GM21423 (cell line): ENCODE results near the gene HCN4.

Experiments
- ATAC-seq: cut with Tn5 transposase; IDR thresholded peaks from one replicate; pipeline ENCODE4 v1.9.1; 2021; ENCODE audit warnings: mild to moderate bottlenecking, moderate library complexity; ENCODE audit not compliant: unreplicated experiment

The HCN4 gene

DNA sequence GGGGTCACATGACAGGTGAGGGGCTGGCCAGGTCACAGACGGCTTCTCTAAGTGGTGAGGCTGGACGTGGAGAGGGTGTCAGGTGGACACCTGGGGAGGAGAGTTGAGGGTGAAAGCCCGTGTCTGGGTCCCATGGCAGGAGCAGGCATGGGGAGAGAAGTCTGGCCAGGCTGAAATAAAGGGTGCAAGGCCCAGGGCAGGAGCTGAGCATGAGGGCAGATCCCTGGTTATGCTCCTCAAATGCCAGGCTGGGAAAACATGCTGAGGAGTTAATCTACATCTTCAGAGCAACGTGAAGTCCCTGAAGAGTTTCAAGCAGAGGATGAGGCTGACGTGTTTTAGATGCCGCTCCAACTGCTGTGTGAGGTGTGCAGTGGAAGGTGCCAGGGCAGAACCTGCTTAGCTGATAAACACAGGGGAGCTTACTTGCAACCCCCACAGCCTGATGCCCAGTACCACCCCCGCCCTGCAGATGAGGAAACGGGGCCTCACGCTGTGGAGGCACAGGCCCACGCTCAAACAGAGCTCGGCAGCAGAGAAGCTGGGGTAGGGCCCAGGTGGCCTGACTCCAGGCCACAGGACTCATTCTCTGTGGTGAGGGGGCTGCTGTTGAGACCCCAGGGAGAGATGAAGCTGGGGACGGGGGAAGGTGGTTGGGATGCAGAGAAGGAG, 40.5 kb downstream of the HCN4 start:
- no peak for ATAC-seq

DNA sequence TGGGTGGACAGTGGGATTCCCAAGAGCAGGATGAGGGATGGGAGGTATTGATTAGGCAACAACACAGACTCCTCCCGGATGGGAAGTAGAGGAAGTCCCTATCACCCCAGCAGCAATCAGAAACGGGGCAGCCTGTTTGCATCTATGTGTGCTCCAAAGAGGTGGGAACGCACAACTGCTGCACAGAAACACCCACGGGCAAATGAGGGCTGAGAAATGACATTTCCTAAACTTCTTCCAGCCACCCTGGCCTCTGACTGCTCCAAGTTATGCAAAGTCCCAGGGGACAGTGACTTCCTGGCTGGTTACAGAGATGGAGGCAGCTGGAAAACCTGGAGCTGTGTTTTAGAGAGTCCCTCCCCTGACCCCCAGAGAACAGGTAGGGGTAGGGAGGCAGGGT, 42.6 kb downstream of the HCN4 start:
- no peak for ATAC-seq

DNA sequence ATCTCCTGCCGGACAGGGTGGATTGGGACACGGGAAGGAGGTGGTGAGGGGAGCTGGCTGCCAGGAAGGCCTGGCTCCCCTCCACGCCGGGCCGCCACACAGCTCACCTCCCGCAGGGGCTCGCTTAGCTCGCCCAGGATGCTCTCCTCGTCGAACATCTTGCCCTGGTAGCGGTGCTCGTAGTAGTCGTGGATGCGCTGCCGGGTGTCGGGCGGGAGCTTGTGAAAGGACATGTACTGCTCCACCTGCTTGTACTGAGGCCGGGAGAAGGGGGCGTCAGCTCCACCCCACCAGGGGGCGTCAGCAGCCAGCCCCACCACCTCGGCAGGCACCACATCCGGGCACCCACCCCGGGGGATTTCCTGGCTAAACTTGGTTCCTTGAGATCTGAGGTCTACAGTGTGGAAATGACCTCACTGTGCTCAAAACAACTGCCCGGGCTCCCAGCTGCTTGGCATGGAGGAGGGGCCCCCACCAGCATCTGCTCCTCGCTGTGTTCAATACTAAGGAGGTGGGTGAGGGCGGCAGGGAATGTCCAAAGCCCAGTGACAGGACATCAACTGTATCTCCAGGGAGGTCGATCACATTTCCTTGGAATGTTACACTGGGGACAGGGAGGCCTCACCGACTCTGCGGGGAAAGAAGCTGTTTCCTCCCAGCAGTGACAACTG, 43.4 kb downstream of the HCN4 start:
- no peak for ATAC-seq

DNA sequence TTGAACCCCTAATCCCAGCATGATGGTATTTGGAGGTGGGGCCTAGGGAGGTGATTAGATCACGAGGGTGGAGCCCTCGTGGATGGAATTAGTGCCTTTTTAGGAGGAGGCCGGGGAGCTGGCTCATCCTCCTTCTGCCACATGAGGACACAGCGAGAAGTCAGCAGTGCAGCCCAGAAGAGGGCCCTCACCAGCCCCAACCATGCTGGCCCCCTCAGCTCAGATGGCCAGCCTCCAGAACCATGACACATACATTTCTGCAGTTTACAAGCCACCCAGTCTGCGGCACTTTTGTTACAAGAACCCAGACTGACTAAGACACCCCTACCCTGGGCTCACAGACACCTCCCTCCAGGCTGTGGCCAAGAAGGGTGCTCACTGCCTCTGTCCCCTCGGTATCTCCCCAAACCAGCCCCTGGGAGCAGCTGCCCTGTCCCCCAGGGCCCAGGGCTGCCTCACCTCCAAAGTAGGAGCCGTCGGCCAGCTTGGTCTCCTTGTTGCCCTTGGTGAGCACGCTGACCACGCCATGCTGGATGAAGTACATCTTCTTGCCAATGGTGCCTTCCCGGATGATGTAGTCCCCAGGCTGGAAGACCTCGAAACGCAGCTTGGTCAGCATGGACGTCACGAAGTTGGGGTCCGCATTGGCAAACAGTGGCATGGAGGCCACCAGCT, 44.1 kb downstream of the HCN4 start:
- ATAC-seq: no peak

DNA sequence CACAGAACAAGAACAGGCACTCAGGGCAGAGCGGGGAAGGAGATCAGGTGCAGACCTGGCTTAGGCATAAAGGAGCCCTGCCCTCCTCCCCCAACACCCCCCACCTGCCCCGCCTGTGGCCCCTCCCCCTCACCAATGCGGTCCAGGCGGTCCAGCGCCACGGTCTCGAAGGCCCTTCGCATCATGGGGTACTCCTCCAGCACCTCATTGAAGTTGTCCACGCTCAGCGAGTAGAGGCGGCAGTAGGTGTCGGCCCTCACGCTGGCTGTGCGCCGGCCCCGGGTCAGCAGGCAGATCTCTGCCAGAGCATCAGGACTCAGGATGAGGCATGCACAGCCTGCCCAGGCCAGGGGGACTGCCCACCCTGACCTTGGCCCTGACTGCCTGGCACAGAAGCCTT, 44.8 kb downstream of the HCN4 start:
- ATAC-seq: no peak

DNA sequence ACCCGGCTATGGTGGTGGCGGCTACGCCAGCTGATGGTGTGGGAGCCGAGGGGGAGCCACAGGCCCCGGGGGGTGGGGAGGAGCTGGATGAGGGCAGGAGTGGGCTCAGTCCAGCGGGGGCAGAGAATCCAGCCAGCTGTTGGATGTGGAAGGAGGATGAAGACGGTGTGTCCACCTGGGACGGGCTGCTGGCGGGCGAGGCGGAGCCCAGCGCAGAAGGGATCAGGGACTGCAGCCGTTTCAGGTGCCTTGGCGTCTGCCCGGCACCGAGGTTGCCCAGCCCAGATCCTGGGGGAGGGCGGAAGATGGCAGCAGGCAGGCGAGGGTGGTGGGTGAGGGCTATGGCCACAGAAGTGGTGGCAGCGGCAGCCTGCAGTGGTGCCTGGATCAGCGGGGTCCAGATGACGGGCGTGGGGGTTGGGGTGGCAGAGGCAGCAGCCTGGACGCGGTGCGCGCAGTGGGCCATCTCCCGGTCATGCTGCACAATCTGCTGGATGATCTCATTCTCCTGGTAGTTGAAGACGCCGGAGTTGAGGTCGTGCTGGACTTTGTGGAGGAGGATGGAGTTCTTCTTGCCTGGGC, 45.3 kb downstream of the HCN4 start:
- ATAC-seq: no peak

DNA sequence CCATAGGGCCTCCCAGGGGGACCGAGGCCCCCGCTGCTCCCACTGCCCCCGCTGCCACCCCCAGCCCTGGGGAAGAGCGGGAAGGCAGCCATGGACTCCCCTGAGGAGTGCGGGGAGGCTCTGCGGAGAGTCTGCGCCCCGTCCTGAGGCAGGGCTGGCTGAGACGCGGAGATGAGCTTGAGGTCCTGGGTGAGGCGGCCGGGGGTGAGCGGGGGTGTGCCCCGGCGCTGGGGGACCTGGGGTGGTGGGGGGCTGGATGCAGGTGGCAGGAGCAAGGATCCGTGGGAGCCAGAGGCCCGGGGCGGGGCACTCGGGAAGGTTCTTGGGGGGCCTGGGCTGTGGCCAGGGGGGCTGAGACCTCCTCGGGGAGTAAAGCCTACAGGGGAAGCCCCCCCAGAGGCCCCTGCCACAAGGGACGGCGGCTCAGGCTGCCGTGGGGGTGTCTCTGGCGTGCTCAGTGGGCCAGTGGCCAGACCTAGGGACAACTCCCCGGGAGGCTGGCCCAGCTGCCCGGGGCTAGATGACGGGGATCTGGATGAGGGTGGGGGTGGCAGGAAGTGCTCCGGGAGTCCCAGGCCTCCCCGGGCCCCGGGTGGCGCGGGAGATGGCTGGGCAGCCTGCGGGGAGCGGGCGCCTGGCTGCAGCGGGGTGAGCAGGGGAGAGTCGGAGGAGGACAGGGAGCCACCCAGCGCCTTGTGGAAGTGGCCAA, 45.9 kb downstream of the HCN4 start:
- no peak for ATAC-seq

DNA sequence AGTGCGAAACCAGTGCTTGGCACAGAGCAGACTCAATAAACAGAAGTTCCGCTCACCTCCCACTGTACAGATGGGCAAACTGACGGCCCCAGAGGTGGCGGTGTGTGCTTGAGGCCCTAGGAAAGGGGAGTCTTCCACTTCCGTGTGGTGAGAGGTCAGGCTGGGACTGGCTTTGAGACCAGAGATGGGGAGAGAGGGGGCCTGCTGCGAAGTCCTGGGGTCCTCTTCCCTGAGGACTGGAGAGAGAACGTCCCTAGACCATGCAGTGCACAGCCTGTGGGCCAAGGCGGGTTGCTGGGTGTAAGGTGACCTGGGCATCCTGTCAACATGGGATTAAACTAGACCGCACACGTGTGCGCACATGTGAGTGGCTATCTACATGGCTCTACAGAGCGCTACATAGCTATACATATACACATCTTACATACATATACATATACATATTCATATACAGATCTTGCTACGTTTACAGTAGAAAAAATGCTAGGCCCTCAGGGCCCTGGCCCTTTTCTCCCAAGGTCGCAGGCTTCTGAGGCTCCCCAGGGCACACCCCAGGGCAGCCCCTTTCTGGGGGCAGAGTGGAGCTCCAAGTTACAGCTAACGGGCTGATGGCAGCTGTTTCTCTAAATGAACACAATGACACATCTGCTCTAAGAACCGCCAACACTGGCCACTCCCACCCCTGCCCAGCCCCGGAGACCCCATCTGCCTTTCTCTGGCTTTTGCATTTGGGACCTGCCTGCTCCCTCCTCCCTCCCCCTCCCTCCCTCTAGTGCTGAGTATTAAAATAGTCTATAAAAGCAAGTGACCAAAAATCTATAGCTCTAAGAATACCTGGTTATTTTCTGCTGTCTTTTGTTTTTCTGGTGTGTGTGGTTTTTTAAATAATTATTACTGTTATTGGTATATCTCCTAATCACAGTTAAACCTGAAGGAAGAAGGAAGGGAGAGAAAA, 47.0 kb downstream of the HCN4 start:
- no peak for ATAC-seq

DNA sequence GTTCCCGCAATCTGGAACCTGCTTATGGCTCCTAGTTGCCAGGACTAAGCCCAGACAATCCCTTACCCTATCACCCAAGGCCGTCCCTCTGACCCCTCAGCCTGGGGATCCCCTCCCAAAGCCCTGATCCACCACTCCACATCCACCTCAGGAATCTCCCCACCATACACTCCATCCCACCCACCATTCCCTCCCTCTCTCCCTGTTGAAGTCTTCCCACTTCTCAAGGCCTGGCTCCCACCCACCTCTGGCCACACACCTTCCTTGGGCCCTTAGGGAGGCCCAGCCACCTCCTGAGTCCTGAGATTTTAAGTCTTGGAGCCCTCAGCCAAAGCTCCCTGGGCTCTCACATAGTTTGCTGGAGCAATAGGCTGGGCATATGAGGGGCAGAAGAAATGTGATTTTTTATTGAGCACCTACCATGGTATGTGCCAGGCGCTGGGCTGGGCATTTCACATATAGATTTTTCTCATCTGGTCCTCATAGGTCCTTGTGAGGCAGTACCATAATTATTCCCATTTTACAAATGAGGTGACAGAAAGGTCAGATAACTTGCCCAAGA, 48.1 kb downstream of the HCN4 start:
- no peak for ATAC-seq

DNA sequence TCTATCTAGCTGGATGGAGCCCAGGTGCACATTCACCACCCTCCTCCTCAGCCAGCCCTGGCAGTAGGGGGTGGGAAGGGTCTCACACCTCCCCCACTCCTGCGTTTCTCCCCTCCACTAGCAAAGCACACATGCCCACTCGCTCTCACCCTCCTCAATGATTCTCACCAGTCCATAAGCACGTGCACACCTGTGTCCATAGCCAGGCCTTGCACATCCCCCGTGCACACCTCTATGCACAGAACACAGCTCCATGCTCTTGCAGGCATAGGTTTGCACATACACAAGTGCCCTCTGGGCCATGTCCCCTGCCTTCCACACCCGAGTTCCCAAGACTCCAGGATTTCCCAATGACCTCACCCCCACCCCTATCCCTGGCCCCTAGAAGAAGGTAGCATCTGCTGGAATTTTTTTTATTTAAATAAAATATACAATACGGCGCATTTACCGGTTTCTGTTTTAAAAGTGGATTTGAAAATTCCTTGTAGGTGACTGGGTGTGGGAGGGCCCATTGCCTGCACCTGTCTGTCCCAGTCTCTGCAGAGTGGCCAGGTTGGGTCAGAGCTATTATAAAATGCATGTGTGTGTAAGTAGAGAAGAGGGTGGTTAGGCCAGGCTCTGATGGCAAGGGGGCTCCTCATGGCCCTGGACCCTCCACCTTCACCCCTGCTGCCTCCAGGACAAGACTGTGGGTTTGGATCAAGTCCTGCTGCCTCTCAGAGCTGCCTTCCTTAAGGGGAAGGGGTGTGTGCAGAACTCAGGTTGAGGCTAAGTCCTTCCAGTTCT, 49.1 kb downstream of the HCN4 start:
- ATAC-seq: no peak

DNA sequence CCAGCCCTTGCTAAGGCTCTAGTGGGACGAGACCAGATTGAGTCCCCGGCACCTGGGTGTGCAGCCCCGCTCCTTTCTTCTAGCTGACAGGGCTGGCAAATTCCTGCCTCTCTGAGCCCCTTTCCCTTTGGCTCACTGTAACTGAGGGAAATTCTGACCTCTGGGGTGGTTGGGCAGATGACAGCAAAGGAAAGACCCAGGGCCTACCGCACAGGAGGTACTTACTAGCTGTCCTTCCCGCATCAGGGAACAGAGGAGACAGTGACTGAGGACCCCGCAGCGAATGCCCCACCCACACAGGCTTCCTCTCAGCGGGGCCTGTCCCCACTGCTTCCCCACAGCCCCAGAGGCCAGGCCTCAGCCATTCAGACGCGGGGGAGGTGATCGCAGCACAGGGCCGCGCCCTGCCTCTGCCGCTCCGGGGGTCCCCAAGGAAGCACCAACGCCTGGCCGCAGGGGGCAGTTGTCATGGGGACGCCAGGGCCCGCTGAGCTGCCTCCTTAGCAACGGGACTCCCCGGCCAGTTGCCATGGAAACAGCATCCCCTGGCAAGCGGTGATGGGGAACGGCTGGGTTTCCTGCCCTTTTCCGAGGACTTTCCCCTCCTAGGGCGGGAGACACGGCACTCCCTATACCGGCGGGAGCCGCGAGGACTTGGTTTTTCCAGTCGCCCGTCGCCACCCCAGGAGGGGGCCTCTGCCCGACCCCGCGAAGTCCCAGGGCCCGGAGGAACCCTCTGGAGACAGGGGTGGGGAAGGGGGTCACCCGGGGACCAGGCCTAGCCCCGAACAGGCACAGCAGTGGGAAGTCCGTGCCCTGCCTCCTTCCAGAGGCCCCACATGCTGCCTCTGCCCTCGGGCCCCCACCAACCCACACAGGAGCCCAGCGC, 50.1 kb downstream of the HCN4 start:
- no peak for ATAC-seq

DNA sequence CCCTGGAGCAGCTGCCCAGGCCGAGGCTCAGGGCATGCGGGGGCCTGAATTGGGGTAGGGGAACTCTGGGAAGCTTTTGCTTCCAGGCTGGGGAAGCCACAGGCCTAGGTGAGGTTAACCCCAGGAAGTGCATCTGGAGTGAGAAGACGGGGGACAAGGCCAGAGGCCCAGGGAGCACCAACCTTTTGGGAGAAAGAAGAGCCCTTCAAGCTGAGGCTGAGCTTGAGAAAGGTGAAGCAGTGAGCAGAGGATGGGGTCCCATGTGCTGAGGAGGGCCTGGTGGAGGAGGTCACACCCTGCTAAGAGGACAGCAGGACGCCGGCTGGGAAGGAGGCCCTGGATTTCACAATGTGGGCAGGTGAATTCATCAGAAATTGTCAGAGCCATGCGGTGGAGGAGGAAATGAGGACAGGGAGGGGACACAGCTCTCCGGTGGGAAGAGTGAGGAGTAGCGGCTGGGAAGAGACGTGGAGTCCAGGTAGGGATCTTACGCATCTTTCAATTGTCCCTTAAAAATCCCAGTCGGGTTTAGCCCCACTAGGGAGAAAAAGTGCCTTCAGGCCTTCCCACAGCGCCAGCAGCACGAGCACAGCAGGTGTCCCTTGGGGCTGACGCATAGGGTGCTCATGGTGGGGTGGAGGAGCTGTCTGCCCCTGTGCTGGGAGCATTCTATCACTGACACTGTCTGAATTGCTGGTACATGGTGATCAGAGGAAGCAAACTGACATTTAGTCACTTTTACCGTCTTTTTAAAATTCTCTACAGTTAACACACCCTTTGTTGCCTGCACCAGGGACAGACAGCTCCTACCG, 50.9 kb downstream of the HCN4 start:
- no peak for ATAC-seq

DNA sequence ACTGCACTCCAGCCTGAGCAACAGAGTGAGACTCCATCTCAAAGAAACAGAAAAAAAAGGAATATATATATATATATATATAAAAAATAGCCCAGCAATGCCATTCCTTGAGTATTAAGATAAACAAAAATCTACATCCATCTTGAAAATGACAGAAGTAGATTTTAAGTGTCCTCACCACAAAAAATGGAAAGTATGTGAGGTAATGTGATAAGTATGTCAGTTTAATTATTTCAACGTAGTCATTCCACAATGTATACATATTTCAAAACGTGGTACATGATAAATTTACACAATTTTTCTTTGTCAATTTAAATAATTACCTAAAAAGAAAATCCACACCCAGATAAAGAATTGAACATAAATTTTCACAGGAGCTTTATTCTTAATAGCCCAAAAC, 54.9 kb downstream of the HCN4 start:
- no peak for ATAC-seq

DNA sequence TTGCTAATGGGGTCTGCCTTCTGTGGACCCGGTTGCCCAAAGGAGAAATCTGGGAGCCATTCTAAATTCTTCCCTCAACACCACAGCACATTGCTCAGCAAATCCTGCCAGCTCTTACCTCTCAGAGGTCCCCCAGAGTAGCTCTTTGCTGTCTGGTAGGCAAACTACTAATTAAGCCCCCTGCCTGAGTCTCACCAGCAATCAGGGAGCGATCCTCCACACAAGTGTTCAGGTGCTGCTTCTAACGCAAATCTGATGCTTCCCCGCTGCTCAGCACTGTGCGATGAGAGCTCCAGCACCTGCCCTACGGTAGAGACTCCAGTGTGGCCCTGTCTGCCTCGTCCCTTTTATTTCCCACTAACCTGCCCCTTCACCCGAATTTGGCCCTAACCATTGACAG, 60.5 kb downstream of the HCN4 start:
- ATAC-seq: no peak

DNA sequence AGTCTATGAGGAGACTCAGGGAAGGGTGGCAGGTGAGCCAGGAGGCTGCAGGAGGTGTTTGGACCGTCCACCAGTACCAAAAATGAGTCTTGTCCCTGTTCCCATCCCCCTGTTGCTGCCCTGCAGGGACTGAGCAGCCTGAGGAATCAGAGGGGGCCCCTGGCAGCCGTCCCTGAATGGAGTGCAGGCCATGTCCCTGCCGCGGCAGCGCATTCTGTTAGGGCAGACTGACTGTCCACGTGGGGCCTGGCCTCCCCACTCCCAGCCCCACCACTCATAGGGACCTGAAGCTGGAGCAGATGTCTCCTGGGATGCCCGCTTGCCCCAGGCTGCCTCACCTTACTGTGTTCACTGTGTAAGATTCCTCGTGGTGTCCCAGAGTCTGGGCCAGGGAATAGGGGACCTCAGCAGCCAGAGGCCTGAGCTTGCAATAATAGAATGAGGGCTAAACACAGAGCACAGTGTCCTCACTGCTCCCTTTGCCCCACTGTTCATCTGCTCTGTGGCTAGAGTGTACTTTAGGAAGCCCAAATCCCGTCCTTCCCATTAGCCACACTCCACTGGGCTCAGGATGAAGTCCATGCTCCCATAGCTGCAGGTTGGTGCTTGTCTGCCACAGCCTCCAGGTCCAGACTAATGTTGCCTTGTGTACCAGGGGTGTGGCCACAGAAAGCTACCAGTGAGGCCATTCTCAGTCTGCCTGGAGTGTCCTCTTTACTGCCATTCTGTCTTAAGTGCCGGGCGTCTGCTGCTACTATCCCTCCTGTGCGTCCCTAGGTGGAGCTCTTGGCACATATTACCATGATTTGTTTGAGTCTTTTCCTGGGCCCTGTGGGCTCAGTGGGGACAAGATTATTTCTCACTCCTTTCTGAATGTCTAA, 63.2 kb downstream of the HCN4 start:
- no peak for ATAC-seq

DNA sequence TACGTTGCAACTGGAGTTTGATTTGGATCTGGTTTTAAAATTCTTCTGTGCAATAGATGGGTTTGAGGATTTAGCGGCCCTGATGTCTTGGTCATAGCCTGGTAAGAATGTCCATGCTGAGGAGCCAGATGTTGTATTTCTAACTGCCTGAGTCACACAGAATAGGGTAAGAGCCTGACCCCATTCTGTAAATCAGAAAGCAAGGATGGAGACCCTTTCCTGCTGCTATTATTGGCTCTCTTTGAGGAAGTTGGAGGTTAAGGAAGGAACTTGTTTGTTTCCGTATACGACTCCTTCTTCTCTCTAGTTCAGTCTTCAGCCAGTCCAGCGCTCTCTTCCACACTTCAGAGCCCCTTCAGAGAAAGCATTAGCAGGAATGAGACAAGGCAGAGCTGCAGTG, 65.1 kb downstream of the HCN4 start:
- ATAC-seq: no peak
